WTC11 (cell line): ENCODE data around the gene F2R. TPM values are rescaled to one million over a fixed set of nuclear protein-coding genes. Genes with fewer than 3 reads are reported as not detected.
A peak's percentile ranks its signal among the peaks of the same experiment; 100 is the strongest.
"Not testable (repeated sequence)": the region's sequence is repeated elsewhere in the genome, so short reads cannot be mapped to it uniquely, and the experiment has no call there.

Experiments
- ATAC-seq: fragments of 200-7000 bp; cut with Tn5 transposase; 2 replicates; pipeline ENCODE4 v1.10.0; 2021; ENCODE audit warnings: mild to moderate bottlenecking, moderate library complexity
- CTCF ChIA-PET: fragments of 300-600 bp; sonication (Branson Sonifier 250); formaldehyde crosslinking; loops from one replicate; lab custom pipeline; 2021; ENCODE audit warnings: antibody characterized with exemption; lab: Charles Lee
- POLR2A ChIA-PET: fragments of 350-600 bp; sonication (Branson Sonifier 250); formaldehyde crosslinking; loops from one replicate; lab custom pipeline; 2021; ENCODE audit warnings: antibody characterized with exemption; lab: Charles Lee
- DNase-seq: peaks from one replicate; pipeline ENCODE4 v3.0.0; 2021; ENCODE audit warnings: low spot score
- H3K27ac Mint-ChIP-seq: 2 replicates; pipeline ENCODE4 v1.8.0; 2021; ENCODE audit warnings: mixed read lengths
- H3K27me3 Mint-ChIP-seq: 2 replicates; pipeline ENCODE4 v1.8.0; 2021; ENCODE audit warnings: low read depth, mild to moderate bottlenecking, moderate library complexity, mixed read lengths
- H3K36me3 Mint-ChIP-seq: 2 replicates; pipeline ENCODE4 v1.8.0; 2021; ENCODE audit warnings: mixed read lengths
- H3K4me1 Mint-ChIP-seq: 2 replicates; pipeline ENCODE4 v1.8.0; 2022; ENCODE audit warnings: mixed read lengths
- H3K4me3 Mint-ChIP-seq: 2 replicates; pipeline ENCODE4 v1.8.0; 2021; ENCODE audit warnings: mild to moderate bottlenecking, moderate library complexity, mixed read lengths
- H3K9me3 Mint-ChIP-seq: 2 replicates; pipeline ENCODE4 v1.8.0; 2021; ENCODE audit warnings: mixed read lengths
- AFF4 ChIP-seq: sonication (generic); formaldehyde crosslinking; IDR thresholded peaks from 2 replicates; pipeline ENCODE4 v1.8.1; 2023; ENCODE audit warnings: mild to moderate bottlenecking, missing genetic modification reagents, borderline replicate concordance
- ARID4B ChIP-seq: sonication (generic); formaldehyde crosslinking; IDR thresholded peaks from 2 replicates; pipeline ENCODE4 v1.8.0; 2023; ENCODE audit warnings: missing genetic modification reagents, mild to moderate bottlenecking, borderline replicate concordance
- ATF1 ChIP-seq: sonication (generic); formaldehyde crosslinking; IDR thresholded peaks from 2 replicates; pipeline ENCODE4 v1.8.1; 2023; ENCODE audit warnings: mild to moderate bottlenecking, moderate library complexity, missing genetic modification reagents
- CDX4 ChIP-seq: fragments of 250-450 bp; sonication (Bioruptor Pico); IDR thresholded peaks from 2 replicates; pipeline ENCODE4 v1.9.0; 2021; ENCODE audit warnings: moderate library complexity, mild to moderate bottlenecking, inconsistent platforms, borderline replicate concordance
- HMGA2 ChIP-seq: fragments of 250-450 bp; sonication (Bioruptor Pico); IDR thresholded peaks from 2 replicates; pipeline ENCODE4 v1.4.0; 2021; ENCODE audit warnings: mild to moderate bottlenecking, moderate library complexity
- HMGXB4 ChIP-seq: sonication (generic); formaldehyde crosslinking; IDR thresholded peaks from 2 replicates; pipeline ENCODE4 v1.8.1; 2023; ENCODE audit warnings: mild to moderate bottlenecking, moderate library complexity, missing genetic modification reagents
- NFATC4 ChIP-seq: fragments of 250-450 bp; sonication (Bioruptor Pico); IDR thresholded peaks from 2 replicates; pipeline ENCODE4 v1.9.0; 2021; ENCODE audit warnings: mild to moderate bottlenecking
- OVOL2 ChIP-seq: fragments of 250-450 bp; sonication (Bioruptor Pico); IDR thresholded peaks from 2 replicates; pipeline ENCODE4 v1.9.0; 2021; ENCODE audit warnings: mild to moderate bottlenecking, borderline replicate concordance
- RORB ChIP-seq: fragments of 250-450 bp; sonication (Bioruptor Pico); IDR thresholded peaks from 2 replicates; pipeline ENCODE4 v1.9.0; 2021; ENCODE audit warnings: mild to moderate bottlenecking
- ZNF138 ChIP-seq: sonication (generic); formaldehyde crosslinking; conservative IDR thresholded peaks from 2 replicates; pipeline ENCODE4 v1.8.1; 2022; ENCODE audit warnings: mild to moderate bottlenecking, moderate library complexity, missing genetic modification reagents
- ZNF423 ChIP-seq: fragments of 250-450 bp; sonication (Bioruptor Pico); IDR thresholded peaks from 2 replicates; pipeline ENCODE4 v2.1.2; 2022; ENCODE audit warnings: mild to moderate bottlenecking, moderate library complexity
- total RNA-seq: library from RNA; stranded (reverse); gene quantifications from 3 replicates; pipeline ENCODE4 v1.2.3, GENCODE V29; 2021

The F2R gene
- total RNA-seq, 1 experiment from 2014 or later: 18.4 TPM

GRCh38 chr5:76757049-76757448 is 41.1 kb downstream of the F2R start:
- POLR2A ChIA-PET: no interaction called here
- CTCF ChIA-PET: interaction anchor here (0.7 kb wide), 1 partner anchor 8 kb away, joined by 3 read pairs; no protein-coding TSS in a partner anchor
- Mint-ChIP-seq H3K36me3 (no peaks in the 10 kb centered on the region), H3K27ac (no peak overlapping the region), H3K9me3 (no peaks in the 10 kb centered on the region), H3K27me3 (no peaks in the 10 kb centered on the region), H3K4me1 (no peaks in the 10 kb centered on the region)
- TF ChIP-seq RORB (CRISPR knock-in tag): no peak
- peak; percentile 100 for TF ChIP-seq HMGA2
- TF ChIP-seq, all 79 proteins: peak for 1
- no peak for DNase-seq
- no peak for ATAC-seq
- no peak overlapping the region for H3K4me3 Mint-ChIP-seq

- POLR2A ChIA-PET, H3K9me3 Mint-ChIP-seq, H3K4me3 Mint-ChIP-seq: not testable (repeated sequence)
Observed at GRCh38 chr5:76761118-76761517, 45.2 kb downstream of the F2R start.

GRCh38 chr5:76762484-76762883 is 46.6 kb downstream of the F2R start:
- TF ChIP-seq OVOL2 (CRISPR knock-in tag) (no peak), ZNF138 (CRISPR knock-in tag) (no peak), HMGXB4 (CRISPR knock-in tag) (no peak), ZNF423 (CRISPR knock-in tag) (no peak), ARID4B (no peak), ATF1 (CRISPR knock-in tag) (no peak), AFF4 (CRISPR knock-in tag) (no peak), NFATC4 (CRISPR knock-in tag) (no peak), CDX4 (CRISPR knock-in tag) (no peak)
- peaks cover 7% of the 10 kb centered on the region; the same call in 1 of the 2 replicates for H3K9me3 Mint-ChIP-seq
- ATAC-seq (no peak), DNase-seq (no peak)
- CTCF ChIA-PET: interaction anchor here (3.2 kb wide), 1 partner anchor 12 kb away, joined by 17 read pairs; no protein-coding TSS in a partner anchor
- H3K4me1 Mint-ChIP-seq: peaks cover 8% of the 10 kb centered on the region; the same call in 1 of the 2 replicates
- no peaks in the 10 kb centered on the region for H3K27me3 Mint-ChIP-seq
- H3K27ac Mint-ChIP-seq: no peak overlapping the region
- POLR2A ChIA-PET: no interaction called here
- H3K4me3 Mint-ChIP-seq: no peak overlapping the region
- no peaks in the 10 kb centered on the region for H3K36me3 Mint-ChIP-seq

More at GRCh38 chr5:76761118-76761517, 45.2 kb downstream of the F2R start:
- CTCF ChIA-PET: interaction anchor here (3.2 kb wide), 1 partner anchor 13 kb away, joined by 17 read pairs; no protein-coding TSS in a partner anchor
- not testable (repeated sequence) for H3K27me3 Mint-ChIP-seq, DNase-seq, H3K36me3 Mint-ChIP-seq, H3K27ac Mint-ChIP-seq, ATAC-seq, H3K4me1 Mint-ChIP-seq
